Body of pancreas (tissue), 4 donors: Measurements from ENCODE around the gene IGFBP7. TPM values are rescaled to one million over a fixed set of nuclear protein-coding genes. Genes with fewer than 3 reads are reported as not detected.
"Not testable (repeated sequence)": the region's sequence is repeated elsewhere in the genome, so short reads cannot be mapped to it uniquely, and the experiment has no call there.

ENCODE experiments used
- ATAC-seq: fragments of 150-250 bp; one replicate; pipeline ENCODE4 v1.9.1; 2016
- DNase-seq, 4 donors: peaks; one replicate each; pipeline ENCODE4 v3.0.0-alpha.2; 2019
- H3K27ac ChIP-seq, 4 donors: fragments of 200-600 bp; sonication (generic); 1 replicate in 3 of 4; 2 replicates in 1 of 4; pipeline versions ENCODE4 v1.5.1 to v1.6.1; 2016 to 2019; ENCODE audit warnings: mild to moderate bottlenecking in 1 of 4, mixed read lengths in 1 of 4, moderate library complexity in 1 of 4
- H3K27me3 ChIP-seq, 2 donors: fragments of 200-600 bp; sonication (generic); one replicate each; pipeline ENCODE4 v1.6.0; 2016; ENCODE audit warnings: mild to moderate bottlenecking in 1 of 2
- H3K36me3 ChIP-seq, 2 donors: fragments of 200-600 bp; sonication (generic); replicated peaks in 1 of 2; 2 replicates each; pipeline ENCODE4 v1.5.1; 2016; ENCODE audit warnings: low read depth in 2 of 2; ENCODE audit not compliant: insufficient read depth in 1 of 2
- H3K4me1 ChIP-seq: fragments of 200-600 bp; sonication (generic); one replicate; pipeline ENCODE4 v1.6.0; 2016
- H3K4me3 ChIP-seq, 2 donors: fragments of 200-600 bp; sonication (generic); 1 replicate in 1 of 2; 2 replicates in 1 of 2; pipeline ENCODE4 v1.5.1; 2016 to 2019
- H3K9me3 ChIP-seq, 3 donors: fragments of 200-600 bp; sonication (generic); 1 replicate in 2 of 3; 2 replicates in 1 of 3; pipeline ENCODE4 v1.5.1; 2016
- CTCF ChIP-seq, 7 experiments: fragments of 450-650 bp in 4 of 7; fragments of 200-600 bp in 3 of 7; sonication (generic) in 3 of 7; IDR thresholded peaks; one replicate each; pipeline ENCODE4 v1.5.1; 2016 to 2019; ENCODE audit warnings: antibody characterized with exemption in 7 of 7
- POLR2A ChIP-seq, 3 donors: fragments of 450-650 bp; IDR thresholded peaks; one replicate each; pipeline ENCODE4 v1.6.1; 2016; ENCODE audit warnings: antibody characterized with exemption in 3 of 3, mild to moderate bottlenecking in 2 of 3
- WGBS, 2 donors: methylation state at CpG; one replicate each; pipeline ENCODE4 v1.1.5; 2017; 5-methylcytosine and 5-hydroxymethylcytosine counted together
- intact Hi-C: fragments of 100-400 bp; cut with DNase I; formaldehyde crosslinking; loops from one replicate; pipeline ENCODE4 v1.15.1; 2023
- total RNA-seq, 2 donors: library from RNA; depleted of rRNA; stranded (reverse); fragments of >200 nt; gene quantifications; one replicate each; pipeline ENCODE4 v1.1.0, GENCODE V29; 2016

IGFBP7 gene
- total RNA-seq, 2 donors from 2014 or later: 758 to 1,249 TPM

- no peaks in the 10 kb centered on the region for H3K9me3 ChIP-seq
- H3K36me3 ChIP-seq: no peaks in the 10 kb centered on the region
- intact Hi-C loops: no loop called here
- H3K4me1 ChIP-seq: no peaks in the 10 kb centered on the region
- H3K27ac ChIP-seq: peak overlapping the region in 1 of 4 donors; percentile 12
- H3K4me3 ChIP-seq: no peak overlapping the region
- H3K27me3 ChIP-seq: no peaks in the 10 kb centered on the region
- ATAC-seq (no peak), DNase-seq (peak in 1 of 4 donors; percentile 21)
- TF ChIP-seq POLR2A (IDR thresholded peaks at IDR 0.05) (no peak), CTCF (IDR thresholded peaks at IDR 0.05) (no peak)
- 57 to 61% methylated on average over 14 of the region's 14 CpGs for WGBS, 2 donors
These were observed 54.3 kb downstream of the IGFBP7 start for GRCh38 chr4:57055886-57056285.

- Histone ChIP-seq H3K4me3 (no peak overlapping the region), H3K27me3 (no peaks in the 10 kb centered on the region), H3K27ac (peak overlapping the region in 2 of 4 donors; percentile 60 to 65), H3K4me1 (no peaks in the 10 kb centered on the region), H3K36me3 (no peaks in the 10 kb centered on the region), H3K9me3 (no peaks in the 10 kb centered on the region)
- intact Hi-C loops: no loop called here
- ATAC-seq (peak; percentile 68), DNase-seq (peak; percentile 30 to 59 (median 36))
- TF ChIP-seq CTCF (IDR thresholded peaks at IDR 0.05): no peak
- TF ChIP-seq POLR2A (IDR thresholded peaks at IDR 0.05): no peak
- 63 to 75% methylated on average over 4 to 5 of the region's 5 CpGs for WGBS, 2 donors
These were observed 56.7 kb downstream of the IGFBP7 start for GRCh38 chr4:57053508-57053907.

GRCh38 chr4:57051524-57051923 is 58.7 kb downstream of the IGFBP7 start:
- intact Hi-C loops: no loop called here
- Histone ChIP-seq H3K4me1 (no peaks in the 10 kb centered on the region), H3K27ac (no peak overlapping the region), H3K36me3 (no peaks in the 10 kb centered on the region), H3K4me3 (no peak overlapping the region), H3K9me3 (no peaks in the 10 kb centered on the region), H3K27me3 (no peaks in the 10 kb centered on the region)
- no peak for TF ChIP-seq POLR2A (IDR thresholded peaks at IDR 0.05)
- TF ChIP-seq CTCF (IDR thresholded peaks at IDR 0.05): no peak
- ATAC-seq: no peak
- WGBS, 2 donors: 84 to 89% methylated on average over 2 of the region's 2 CpGs
- DNase-seq: no peak

GRCh38 chr4:57051095-57051494 is 59.1 kb downstream of the IGFBP7 start:
- Histone ChIP-seq H3K4me1 (no peaks in the 10 kb centered on the region), H3K4me3 (no peak overlapping the region), H3K27ac (no peak overlapping the region), H3K36me3 (no peaks in the 10 kb centered on the region), H3K27me3 (no peaks in the 10 kb centered on the region), H3K9me3 (no peaks in the 10 kb centered on the region)
- DNase-seq: peak in 1 of 4 donors; percentile 21
- TF ChIP-seq CTCF (IDR thresholded peaks at IDR 0.05): no peak
- TF ChIP-seq POLR2A (IDR thresholded peaks at IDR 0.05): no peak
- intact Hi-C loops: no loop called here
- 55 to 81% methylated on average over 3 of the region's 3 CpGs for WGBS, 2 donors
- ATAC-seq: no peak

- TF ChIP-seq POLR2A (IDR thresholded peaks at IDR 0.05): no peak
- TF ChIP-seq CTCF (IDR thresholded peaks at IDR 0.05): no peak
- ATAC-seq (no peak), DNase-seq (no peak)
- peak overlapping the region in 1 of 4 donors; percentile 26 for H3K27ac ChIP-seq
- intact Hi-C loops: no loop called here
- WGBS, 2 donors: 26 to 82% methylated on average over 1 of the region's 1 CpG
- no peak overlapping the region for H3K4me3 ChIP-seq
- H3K9me3 ChIP-seq: no peaks in the 10 kb centered on the region
- no peaks in the 10 kb centered on the region for H3K27me3 ChIP-seq
- no peaks in the 10 kb centered on the region for H3K36me3 ChIP-seq
- no peaks in the 10 kb centered on the region for H3K4me1 ChIP-seq
These were observed 61.4 kb downstream of the IGFBP7 start for GRCh38 chr4:57048590-57049304.

- H3K9me3 ChIP-seq, H3K27ac ChIP-seq, intact Hi-C loops, DNase-seq, H3K4me3 ChIP-seq, H3K36me3 ChIP-seq, H3K4me1 ChIP-seq, H3K27me3 ChIP-seq, ATAC-seq: not testable (repeated sequence)
- 86 to 90% methylated on average over 6 of the region's 6 CpGs for WGBS, 2 donors
These were observed 63.1 kb downstream of the IGFBP7 start for GRCh38 chr4:57047046-57047445.
